Measurements from ENCODE around the gene TIE1. TPM values are rescaled to one million over a fixed set of nuclear protein-coding genes. Genes with fewer than 3 reads are reported as not detected.

Gene TIE1
- total and polyA plus RNA-seq, 9 donors = 6.4 to 29.3 (median 11.5) TPM

GRCh38 chr1:43363283-43363934, 62.6 kb downstream of the TIE1 start:
- H3K4me1 ChIP-seq (ENCODE audit: insufficient read depth) = peaks cover 10% of the 10 kb centered on the region
- 72 to 75% (median 74%) methylated on average over 9 of the region's 9 CpGs for WGBS, 3 donors
- H3K9me3 ChIP-seq = no peaks in the 10 kb centered on the region
- no peak for TF ChIP-seq EP300 (IDR thresholded peaks at IDR 0.05)
- TF ChIP-seq POLR2A (IDR thresholded peaks at IDR 0.05) = no peak
- TF ChIP-seq, protein P1, sequence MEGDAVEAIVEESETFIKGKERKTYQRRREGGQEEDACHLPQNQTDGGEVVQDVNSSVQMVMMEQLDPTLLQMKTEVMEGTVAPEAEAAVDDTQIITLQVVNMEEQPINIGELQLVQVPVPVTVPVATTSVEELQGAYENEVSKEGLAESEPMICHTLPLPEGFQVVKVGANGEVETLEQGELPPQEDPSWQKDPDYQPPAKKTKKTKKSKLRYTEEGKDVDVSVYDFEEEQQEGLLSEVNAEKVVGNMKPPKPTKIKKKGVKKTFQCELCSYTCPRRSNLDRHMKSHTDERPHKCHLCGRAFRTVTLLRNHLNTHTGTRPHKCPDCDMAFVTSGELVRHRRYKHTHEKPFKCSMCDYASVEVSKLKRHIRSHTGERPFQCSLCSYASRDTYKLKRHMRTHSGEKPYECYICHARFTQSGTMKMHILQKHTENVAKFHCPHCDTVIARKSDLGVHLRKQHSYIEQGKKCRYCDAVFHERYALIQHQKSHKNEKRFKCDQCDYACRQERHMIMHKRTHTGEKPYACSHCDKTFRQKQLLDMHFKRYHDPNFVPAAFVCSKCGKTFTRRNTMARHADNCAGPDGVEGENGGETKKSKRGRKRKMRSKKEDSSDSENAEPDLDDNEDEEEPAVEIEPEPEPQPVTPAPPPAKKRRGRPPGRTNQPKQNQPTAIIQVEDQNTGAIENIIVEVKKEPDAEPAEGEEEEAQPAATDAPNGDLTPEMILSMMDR (IDR thresholded peaks at IDR 0.05) = no peak
- H3K27me3 ChIP-seq = no peaks in the 10 kb centered on the region
- intact Hi-C loops (cut with DNase I) = loop anchor here in 1 of 4 donors (10.0 kb wide), 1 partner anchor 129 kb away; no protein-coding TSS in a partner anchor
- no peak overlapping the region for H3K4me3 ChIP-seq
- no peak overlapping the region for H3K27ac ChIP-seq
- H3K36me3 ChIP-seq = no peaks in the 10 kb centered on the region
- no peak for DNase-seq

DNA sequence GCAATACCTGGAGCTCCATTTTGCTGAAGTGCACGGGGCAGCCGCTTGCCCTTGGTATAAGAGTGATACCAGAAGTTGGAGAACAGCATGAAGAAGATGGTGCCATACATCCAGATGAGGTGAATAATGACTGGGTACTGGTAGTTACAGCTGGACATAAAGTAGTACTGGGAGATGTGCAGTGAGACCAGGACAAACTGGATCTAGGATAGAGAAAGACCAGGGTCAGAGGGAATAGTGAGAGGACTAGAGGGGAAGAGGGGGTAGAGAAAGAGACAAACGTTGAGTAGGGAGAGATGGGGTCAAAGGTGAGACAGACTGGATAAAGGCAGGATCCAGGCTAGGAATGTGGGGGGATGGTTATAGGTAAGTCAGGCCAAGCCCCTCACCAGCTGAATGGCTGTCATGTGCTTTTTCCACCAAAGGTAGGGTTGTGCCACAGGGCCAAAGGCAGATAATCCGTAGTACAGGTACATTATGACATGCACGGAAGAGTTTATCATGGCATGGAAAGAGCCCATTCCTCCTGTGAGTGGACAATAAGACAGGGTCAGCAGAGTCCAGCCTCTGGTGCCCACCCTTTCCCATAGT, 63.2 kb downstream of the TIE1 start:
- WGBS, 3 donors = 70 to 77% (median 76%) methylated on average over 5 of the region's 5 CpGs
- no peak for TF ChIP-seq EP300 (IDR thresholded peaks at IDR 0.05)
- no peak for TF ChIP-seq POLR2A (IDR thresholded peaks at IDR 0.05)
- TF ChIP-seq, protein P1 (IDR thresholded peaks at IDR 0.05) = no peak
- DNase-seq = no peak
- H3K27ac ChIP-seq = no peak overlapping the region
- no peaks in the 10 kb centered on the region for H3K36me3 ChIP-seq
- peaks cover 13% of the 10 kb centered on the region for H3K4me1 ChIP-seq (ENCODE audit: insufficient read depth)
- H3K9me3 ChIP-seq = no peaks in the 10 kb centered on the region
- intact Hi-C loops (cut with DNase I) = loop anchor here in 1 of 4 donors (10.0 kb wide), 1 partner anchor 129 kb away; no protein-coding TSS in a partner anchor
- H3K27me3 ChIP-seq = no peaks in the 10 kb centered on the region
- no peak overlapping the region for H3K4me3 ChIP-seq

DNA sequence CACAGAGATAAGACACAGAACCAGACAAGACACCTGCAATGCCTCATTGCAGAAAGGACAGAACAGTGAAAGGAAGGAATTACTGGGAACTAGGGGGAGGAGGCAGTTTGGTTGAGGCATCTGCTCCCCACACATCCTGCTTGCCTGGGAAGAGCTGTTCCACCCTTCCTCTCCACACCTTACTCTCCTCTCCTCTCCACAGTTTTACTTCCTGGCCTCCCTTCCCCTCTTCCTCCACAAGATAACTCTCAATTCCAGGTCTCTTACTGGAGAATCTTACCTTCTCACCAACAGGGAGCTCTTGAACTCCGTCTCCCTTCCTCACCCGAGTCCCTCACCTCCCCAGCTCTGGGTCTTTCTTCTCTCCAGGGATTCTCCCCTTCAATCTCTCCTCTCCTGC, 64.9 kb downstream of the TIE1 start:
- no peaks in the 10 kb centered on the region for H3K36me3 ChIP-seq
- DNase-seq = no peak
- H3K27me3 ChIP-seq = no peaks in the 10 kb centered on the region
- no peak overlapping the region for H3K27ac ChIP-seq
- H3K9me3 ChIP-seq = no peaks in the 10 kb centered on the region
- peaks cover 11% of the 10 kb centered on the region for H3K4me1 ChIP-seq (ENCODE audit: insufficient read depth)
- intact Hi-C loops (cut with DNase I) = loop anchor here in 1 of 4 donors (10.0 kb wide), 1 partner anchor 131 kb away; no protein-coding TSS in a partner anchor
- 78 to 87% (median 79%) methylated on average over 2 of the region's 2 CpGs for WGBS, 3 donors
- no peak overlapping the region for H3K4me3 ChIP-seq
- TF ChIP-seq POLR2A (IDR thresholded peaks at IDR 0.05) (no peak), EP300 (IDR thresholded peaks at IDR 0.05) (no peak)
- TF ChIP-seq, protein P1 (IDR thresholded peaks at IDR 0.05) = no peak

GRCh38 chr1:43366179-43366578, 65.4 kb downstream of the TIE1 start:
- TF ChIP-seq POLR2A (IDR thresholded peaks at IDR 0.05) (no peak), EP300 (IDR thresholded peaks at IDR 0.05) (no peak)
- TF ChIP-seq, protein P1 (IDR thresholded peaks at IDR 0.05) = no peak

More at GRCh38 chr1:43366179-43366578, 65.4 kb downstream of the TIE1 start:
- 70 to 75% (median 72%) methylated on average over 10 to 11 of the region's 11 CpGs for WGBS, 3 donors
- no peaks in the 10 kb centered on the region for H3K36me3 ChIP-seq
- no peak overlapping the region for H3K4me3 ChIP-seq
- DNase-seq = no peak
- peaks cover 11% of the 10 kb centered on the region for H3K4me1 ChIP-seq (ENCODE audit: insufficient read depth)
- peak overlapping the region in 1 of 2 donors; percentile 83 for H3K27ac ChIP-seq
- no peaks in the 10 kb centered on the region for H3K9me3 ChIP-seq
- H3K27me3 ChIP-seq = no peaks in the 10 kb centered on the region
- intact Hi-C loops (cut with DNase I) = loop anchor here in 1 of 4 donors (10.0 kb wide), 1 partner anchor 131 kb away; no protein-coding TSS in a partner anchor

All from ovary (tissue), 9 donors.